ENCODE results near the gene FAF1.
A peak's percentile ranks its signal among the peaks of the same experiment; 100 is the strongest.

The FAF1 gene

GRCh38 chr1:50481142-50481736, 478.8 kb downstream of the FAF1 start:
- Mint-ChIP-seq H3K4me1 (peaks cover 2% of the 10 kb centered on the region), H3K9me3 (no peaks in the 10 kb centered on the region), H3K4me3 (no peak overlapping the region), H3K36me3 (ENCODE audit: insufficient read depth) (peaks cover 5% of the 10 kb centered on the region), H3K27ac (ENCODE audit: low read depth) (no peak overlapping the region), H3K27me3 (no peaks in the 10 kb centered on the region)
- ATAC-seq (replicated peaks; ENCODE audit: extremely low read depth, poor library complexity, severe bottlenecking) (no peak), DNase-seq (ENCODE audit: low spot score in 2 of 2) (no peak)

GRCh38 chr1:50476800-50477199, 483.3 kb downstream of the FAF1 start:
- ATAC-seq (replicated peaks; ENCODE audit: extremely low read depth, poor library complexity, severe bottlenecking) (no peak), DNase-seq (ENCODE audit: low spot score in 2 of 2) (no peak)
- H3K4me1 Mint-ChIP-seq = no peaks in the 10 kb centered on the region
- H3K4me3 Mint-ChIP-seq = no peak overlapping the region
- no peak overlapping the region for H3K27ac Mint-ChIP-seq (ENCODE audit: low read depth)
- peaks cover 10% of the 10 kb centered on the region for H3K36me3 Mint-ChIP-seq (ENCODE audit: insufficient read depth)
- no peaks in the 10 kb centered on the region for H3K9me3 Mint-ChIP-seq
- H3K27me3 Mint-ChIP-seq = no peaks in the 10 kb centered on the region

DNA sequence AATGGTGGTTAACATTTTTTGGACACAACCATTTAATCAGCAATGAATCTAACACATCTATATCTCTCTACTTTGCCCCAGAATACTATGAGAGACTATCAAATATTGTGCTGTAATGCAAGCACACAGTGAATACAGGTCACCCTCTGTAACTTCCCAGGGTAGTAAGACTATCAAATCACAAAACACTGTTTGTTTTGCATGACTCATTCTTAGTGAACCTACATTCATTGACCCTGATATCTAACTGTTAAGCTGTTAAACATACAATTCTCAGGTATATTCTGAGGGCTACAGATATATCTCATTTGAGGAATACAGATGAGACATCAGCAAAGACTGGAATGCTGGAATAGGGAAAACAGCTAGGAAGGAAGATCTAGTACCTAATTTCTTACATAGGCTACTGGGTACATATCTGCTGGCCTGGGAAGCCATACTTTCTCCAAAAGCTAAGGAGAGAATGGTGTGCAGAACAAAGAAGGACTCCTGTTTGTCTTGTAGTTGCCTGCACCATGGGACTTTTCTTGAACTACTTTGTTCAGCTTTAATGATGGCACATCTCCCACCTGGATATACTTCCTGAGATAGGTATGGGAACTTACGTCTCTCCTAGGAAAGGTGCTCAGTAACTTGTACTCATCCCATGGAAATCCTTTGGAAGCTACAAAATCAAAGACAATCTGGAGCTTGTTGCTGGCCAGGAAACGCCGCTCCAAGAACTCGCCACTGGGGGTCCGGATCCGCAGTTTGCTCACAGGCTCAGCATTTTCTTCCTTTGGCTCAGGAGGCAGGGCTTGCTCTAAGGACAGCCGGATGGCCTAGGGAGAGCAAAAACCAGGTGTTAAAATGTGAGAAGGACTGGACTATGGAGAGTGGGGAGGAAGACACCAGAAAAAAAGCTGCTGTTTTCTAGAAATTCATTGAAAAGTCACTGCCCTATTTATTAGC, 484.9 kb downstream of the FAF1 start:
- H3K36me3 Mint-ChIP-seq (ENCODE audit: insufficient read depth) = peaks cover 10% of the 10 kb centered on the region
- ATAC-seq (replicated peaks; ENCODE audit: extremely low read depth, poor library complexity, severe bottlenecking) (no peak), DNase-seq (ENCODE audit: low spot score in 2 of 2) (no peak)
- no peaks in the 10 kb centered on the region for H3K9me3 Mint-ChIP-seq
- H3K27ac Mint-ChIP-seq (ENCODE audit: low read depth) = no peak overlapping the region
- H3K4me3 Mint-ChIP-seq = no peak overlapping the region
- no peaks in the 10 kb centered on the region for H3K4me1 Mint-ChIP-seq
- no peaks in the 10 kb centered on the region for H3K27me3 Mint-ChIP-seq

- DNase-seq (ENCODE audit: low spot score in 2 of 2) (no peak), ATAC-seq (replicated peaks; ENCODE audit: extremely low read depth, poor library complexity, severe bottlenecking) (no peak)
- Mint-ChIP-seq H3K36me3 (ENCODE audit: insufficient read depth) (peaks cover 13% of the 10 kb centered on the region), H3K27ac (ENCODE audit: low read depth) (no peak overlapping the region), H3K27me3 (no peaks in the 10 kb centered on the region), H3K4me1 (no peaks in the 10 kb centered on the region), H3K9me3 (no peaks in the 10 kb centered on the region), H3K4me3 (no peak overlapping the region)
Measured at GRCh38 chr1:50473513-50473912, 486.6 kb downstream of the FAF1 start.

DNA sequence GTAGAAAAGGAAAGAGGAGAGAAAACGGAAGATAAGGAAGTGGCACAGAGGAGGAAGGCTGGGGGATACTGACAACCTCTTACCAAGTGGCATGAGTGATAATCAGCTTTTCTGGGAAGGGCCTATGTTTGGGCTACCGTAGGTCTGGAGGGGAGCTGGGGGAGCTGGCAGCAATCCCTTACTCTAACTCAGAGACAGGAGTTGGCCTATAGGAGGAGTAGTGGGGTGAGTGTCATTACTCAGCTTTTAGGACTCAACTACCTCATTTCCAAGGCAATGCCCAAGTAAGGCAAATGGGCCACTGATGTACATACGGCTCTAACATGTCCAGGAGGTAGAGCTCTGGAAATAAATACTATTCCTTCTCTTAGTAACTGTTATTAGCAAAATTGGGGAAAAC, 488.1 kb downstream of the FAF1 start:
- H3K9me3 Mint-ChIP-seq = no peaks in the 10 kb centered on the region
- no peak for ATAC-seq (replicated peaks; ENCODE audit: extremely low read depth, poor library complexity, severe bottlenecking)
- no peak for DNase-seq (ENCODE audit: low spot score in 2 of 2)
- no peaks in the 10 kb centered on the region for H3K4me1 Mint-ChIP-seq
- peaks cover 10% of the 10 kb centered on the region for H3K36me3 Mint-ChIP-seq (ENCODE audit: insufficient read depth)
- no peak overlapping the region for H3K27ac Mint-ChIP-seq (ENCODE audit: low read depth)
- no peak overlapping the region for H3K4me3 Mint-ChIP-seq
- no peaks in the 10 kb centered on the region for H3K27me3 Mint-ChIP-seq

DNA sequence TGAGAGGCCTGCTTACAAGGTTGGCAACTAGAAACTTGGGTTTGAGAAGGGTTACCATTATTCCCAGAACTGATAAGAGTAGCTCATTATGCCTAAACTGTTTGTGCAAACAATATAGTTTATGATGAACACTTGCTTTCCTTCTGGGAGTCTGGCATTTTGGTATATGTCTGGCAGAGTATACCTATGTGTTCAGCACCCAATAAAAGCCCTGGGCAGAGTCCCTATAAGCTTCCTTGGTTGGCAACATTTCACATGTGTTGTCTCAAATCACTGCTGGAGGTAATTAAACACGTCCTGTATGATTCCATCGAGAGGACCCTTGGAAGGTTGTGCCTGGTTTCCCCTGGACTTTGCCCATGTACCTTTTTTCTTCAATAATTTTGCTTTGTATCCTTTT, 497.1 kb downstream of the FAF1 start:
- Mint-ChIP-seq H3K4me1 (no peaks in the 10 kb centered on the region), H3K4me3 (no peak overlapping the region), H3K27ac (ENCODE audit: low read depth) (no peak overlapping the region), H3K36me3 (ENCODE audit: insufficient read depth) (no peaks in the 10 kb centered on the region), H3K27me3 (no peaks in the 10 kb centered on the region), H3K9me3 (no peaks in the 10 kb centered on the region)
- ATAC-seq (replicated peaks; ENCODE audit: extremely low read depth, poor library complexity, severe bottlenecking) (no peak), DNase-seq (ENCODE audit: low spot score in 2 of 2) (no peak)

DNA sequence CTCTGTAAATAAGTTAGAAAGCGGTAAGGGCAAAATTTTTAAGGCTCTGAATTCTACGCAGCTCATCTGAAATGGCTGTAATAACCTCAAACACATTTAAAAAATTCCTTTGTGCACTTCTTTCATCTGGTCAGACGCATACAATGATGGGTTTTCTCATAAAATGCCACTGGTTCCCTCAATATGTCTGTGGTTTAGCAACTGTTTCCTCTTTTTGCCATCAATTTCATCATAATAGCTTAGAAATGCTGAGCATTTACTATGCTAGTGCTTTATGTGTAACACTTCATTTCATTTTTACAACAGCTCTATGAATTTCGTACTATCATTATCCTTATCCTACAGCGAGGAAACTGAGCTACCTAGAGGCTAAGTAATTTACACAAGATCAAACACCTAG, 501.6 kb downstream of the FAF1 start:
- no peaks in the 10 kb centered on the region for H3K27me3 Mint-ChIP-seq
- H3K9me3 Mint-ChIP-seq = no peaks in the 10 kb centered on the region
- ATAC-seq (replicated peaks; ENCODE audit: extremely low read depth, poor library complexity, severe bottlenecking) (no peak), DNase-seq (ENCODE audit: low spot score in 2 of 2) (no peak)
- peaks cover 1% of the 10 kb centered on the region for H3K4me1 Mint-ChIP-seq
- no peaks in the 10 kb centered on the region for H3K36me3 Mint-ChIP-seq (ENCODE audit: insufficient read depth)
- no peak overlapping the region for H3K4me3 Mint-ChIP-seq
- H3K27ac Mint-ChIP-seq (ENCODE audit: low read depth) = no peak overlapping the region

GRCh38 chr1:50454911-50455310, 505.2 kb downstream of the FAF1 start:
- peaks cover 1% of the 10 kb centered on the region for H3K36me3 Mint-ChIP-seq (ENCODE audit: insufficient read depth)
- H3K4me1 Mint-ChIP-seq = peaks cover 19% of the 10 kb centered on the region
- DNase-seq (ENCODE audit: low spot score in 2 of 2) (no peak), ATAC-seq (replicated peaks; ENCODE audit: extremely low read depth, poor library complexity, severe bottlenecking) (no peak)
- no peak overlapping the region for H3K27ac Mint-ChIP-seq (ENCODE audit: low read depth)
- no peaks in the 10 kb centered on the region for H3K9me3 Mint-ChIP-seq
- H3K27me3 Mint-ChIP-seq = no peaks in the 10 kb centered on the region
- no peak overlapping the region for H3K4me3 Mint-ChIP-seq

DNA sequence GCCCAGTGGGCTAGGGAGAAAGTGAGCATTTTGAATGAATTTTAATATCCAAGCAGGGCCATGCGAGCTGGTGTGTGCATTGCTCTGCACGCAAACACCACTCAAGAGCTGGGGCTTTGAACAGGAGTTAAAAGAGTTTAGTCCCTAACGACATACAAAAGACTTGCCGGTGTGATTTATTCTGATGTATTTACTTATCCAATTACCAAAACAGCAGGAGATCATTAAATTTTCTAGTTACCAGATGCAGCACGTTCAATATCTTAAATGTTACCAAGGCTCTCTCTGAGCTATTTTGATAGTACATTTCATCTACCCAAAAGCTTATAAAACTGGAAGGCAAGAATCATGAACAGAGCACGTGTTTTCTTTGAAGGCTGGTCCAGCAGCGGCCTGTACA, 506.8 kb downstream of the FAF1 start:
- Mint-ChIP-seq H3K27ac (ENCODE audit: low read depth) (no peak overlapping the region), H3K9me3 (no peaks in the 10 kb centered on the region), H3K36me3 (ENCODE audit: insufficient read depth) (peaks cover 1% of the 10 kb centered on the region), H3K4me3 (no peak overlapping the region), H3K27me3 (no peaks in the 10 kb centered on the region), H3K4me1 (peaks cover 19% of the 10 kb centered on the region)
- ATAC-seq (replicated peaks; ENCODE audit: extremely low read depth, poor library complexity, severe bottlenecking) (no peak), DNase-seq (ENCODE audit: low spot score in 2 of 2) (no peak)

GRCh38 chr1:50452700-50453099, 507.4 kb downstream of the FAF1 start:
- Mint-ChIP-seq H3K9me3 (no peaks in the 10 kb centered on the region), H3K4me1 (peaks cover 19% of the 10 kb centered on the region), H3K36me3 (ENCODE audit: insufficient read depth) (peaks cover 1% of the 10 kb centered on the region), H3K27me3 (no peaks in the 10 kb centered on the region), H3K27ac (ENCODE audit: low read depth) (no peak overlapping the region), H3K4me3 (no peak overlapping the region)
- DNase-seq (ENCODE audit: low spot score in 2 of 2) (no peak), ATAC-seq (replicated peaks; ENCODE audit: extremely low read depth, poor library complexity, severe bottlenecking) (peak; percentile 32)

DNA sequence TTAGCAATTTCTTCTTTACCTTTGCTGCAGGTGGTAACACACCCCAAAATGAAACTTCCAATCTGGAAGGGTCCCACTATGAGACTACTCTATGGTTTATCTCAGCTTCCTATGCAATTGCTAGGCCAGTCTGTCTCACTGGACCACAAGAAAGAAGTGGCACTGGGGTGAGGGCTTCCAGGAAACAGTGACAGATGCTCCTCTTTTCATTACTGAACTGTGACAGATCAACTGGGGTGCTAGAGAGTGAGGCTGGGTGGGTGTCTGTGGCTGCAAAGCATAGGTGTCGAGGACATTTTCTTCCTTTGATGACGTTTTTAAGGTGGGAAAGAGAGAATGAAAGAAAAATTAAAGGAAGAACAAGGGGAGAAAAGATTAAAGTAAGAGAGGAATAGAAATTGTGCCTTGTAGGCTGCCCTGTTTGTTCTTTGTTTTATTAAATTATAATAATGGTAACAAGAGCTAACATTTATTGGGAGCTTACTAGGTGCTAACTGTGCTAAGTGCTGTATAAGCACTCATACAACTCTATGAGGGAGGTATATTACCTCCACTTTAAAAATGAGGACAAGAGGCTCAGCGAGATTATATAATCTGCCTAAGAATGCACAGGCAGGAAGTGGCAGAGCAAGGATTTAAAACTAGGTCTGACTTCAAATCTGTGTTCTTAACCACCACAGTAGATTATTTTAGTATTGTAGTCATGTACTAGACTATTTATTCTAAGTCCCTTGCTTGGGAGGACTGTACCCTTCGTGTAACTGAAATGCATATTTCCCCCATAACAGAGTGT, 509.0 kb downstream of the FAF1 start:
- no peak overlapping the region for H3K4me3 Mint-ChIP-seq
- no peaks in the 10 kb centered on the region for H3K9me3 Mint-ChIP-seq
- H3K4me1 Mint-ChIP-seq = peaks cover 19% of the 10 kb centered on the region
- H3K27me3 Mint-ChIP-seq = no peaks in the 10 kb centered on the region
- H3K27ac Mint-ChIP-seq (ENCODE audit: low read depth) = peak overlapping the region; percentile 18
- peaks cover 1% of the 10 kb centered on the region for H3K36me3 Mint-ChIP-seq (ENCODE audit: insufficient read depth)
- no peak for DNase-seq (ENCODE audit: low spot score in 2 of 2)
- peak; percentile 58 for ATAC-seq (replicated peaks; ENCODE audit: extremely low read depth, poor library complexity, severe bottlenecking)

GRCh38 chr1:50447961-50448360, 512.1 kb downstream of the FAF1 start:
- no peak for ATAC-seq (replicated peaks; ENCODE audit: extremely low read depth, poor library complexity, severe bottlenecking)

More at GRCh38 chr1:50447961-50448360, 512.1 kb downstream of the FAF1 start:
- Mint-ChIP-seq H3K27ac (ENCODE audit: low read depth) (no peak overlapping the region), H3K4me1 (peaks cover 12% of the 10 kb centered on the region), H3K9me3 (no peaks in the 10 kb centered on the region), H3K36me3 (ENCODE audit: insufficient read depth) (peaks cover 1% of the 10 kb centered on the region), H3K27me3 (no peaks in the 10 kb centered on the region), H3K4me3 (no peak overlapping the region)
- no peak for DNase-seq (ENCODE audit: low spot score in 2 of 2)
